HepG2 (cell line): Measurements from ENCODE around the gene SLC35F3. TPM values are rescaled to one million over a fixed set of nuclear protein-coding genes. Genes with fewer than 3 reads are reported as not detected.

ENCODE experiments used
- ATAC-seq: fragments of 200-7000 bp; cut with Tn5 transposase; 3 replicates; pipeline ENCODE4 v1.9.1; 2020; ENCODE audit warnings: mild to moderate bottlenecking, moderate library complexity
- BruUV-seq: library from RNA; stranded (reverse); fragments of 400-500 nt; replicated peaks from 2 replicates; lab custom pipeline; 2021; lab: Mats Ljungman, UMichigan
- CTCF ChIA-PET: fragments of 300-600 bp; formaldehyde crosslinking; extraction: SDS; loops from one replicate; lab custom pipeline; 2021; ENCODE audit warnings: low total read pairs, inconsistent platforms, low intra/inter-chr PET ratio; lab: Yijun Ruan, JAX
- POLR2A ChIA-PET: fragments of 350-600 bp; sonication (Branson Sonifier 250); formaldehyde crosslinking; loops from one replicate; lab custom pipeline; 2020; ENCODE audit warnings: antibody characterized with exemption, inconsistent platforms; lab: Yijun Ruan, JAX
- DNase-seq: peaks from one replicate; pipeline ENCODE4 v3.0.0-alpha.2; 2015; ENCODE audit warnings: low spot score
- FAIRE-seq: peaks from 3 replicates; lab custom pipeline; 2011; peaks lifted over from hg19 to GRCh38; lab: Jason Lieb, UNC
- H2AFZ ChIP-seq: one replicate; pipeline ENCODE4 v1.6.1; 2011; ENCODE audit warnings: low read length, inconsistent platforms
- H3K27ac ChIP-seq: fragments of 300-600 bp; 3 replicates; pipeline ENCODE4 v1.8.0; 2011; ENCODE audit warnings: mixed run types, mild to moderate bottlenecking, mixed read lengths, low read length, inconsistent platforms; ENCODE audit not compliant: insufficient read depth; ENCODE audit errors: extremely low read length
- H3K27me3 ChIP-seq, 2 experiments: fragments of 200-600 bp in 1 of 2; 2 replicates in 1 of 2; 3 replicates in 1 of 2; pipeline versions ENCODE4 v1.6.0 to v1.8.0; 2011; ENCODE audit warnings: low read length in 2 of 2, mild to moderate bottlenecking in 2 of 2, moderate library complexity in 2 of 2, inconsistent platforms in 1 of 2; ENCODE audit not compliant: insufficient read depth in 2 of 2, control insufficient read depth in 1 of 2
- H3K36me3 ChIP-seq, 2 experiments: fragments of 200-600 bp in 1 of 2; replicated peaks in 1 of 2; 2 replicates in 1 of 2; 3 replicates in 1 of 2; pipeline versions ENCODE4 v1.5.1 to v1.8.0; 2011; ENCODE audit warnings: low read length in 2 of 2, inconsistent platforms in 1 of 2; ENCODE audit not compliant: insufficient read depth in 2 of 2, control insufficient read depth in 1 of 2
- H3K4me1 ChIP-seq: 2 replicates; pipeline ENCODE4 v1.5.1; 2012; ENCODE audit warnings: low read length, inconsistent platforms; ENCODE audit not compliant: insufficient read depth
- H3K4me2 ChIP-seq: 2 replicates; pipeline ENCODE4 v1.6.0; 2011; ENCODE audit warnings: low read depth, low read length, inconsistent platforms
- H3K4me3 ChIP-seq, 3 experiments: fragments of 200-600 bp in 1 of 3; sonication (generic), shearing (Covaris generic) in 1 of 3; replicated peaks in 1 of 3; 2 replicates each; pipeline ENCODE4 v1.5.1; 2011 to 2016; ENCODE audit warnings: low read length in 3 of 3, inconsistent platforms in 2 of 3, low read depth in 2 of 3, mild to moderate bottlenecking in 2 of 3, control low read depth in 1 of 3, mixed read lengths in 1 of 3; ENCODE audit not compliant: insufficient read depth in 1 of 3
- H3K79me2 ChIP-seq: one replicate; pipeline ENCODE4 v1.6.1; 2011; ENCODE audit warnings: low read length, inconsistent platforms; ENCODE audit not compliant: insufficient read depth
- H3K9ac ChIP-seq: 2 replicates; pipeline ENCODE4 v1.6.0; 2011; ENCODE audit warnings: mild to moderate bottlenecking, low read depth, low read length, inconsistent platforms; ENCODE audit not compliant: insufficient read depth
- H3K9me3 ChIP-seq: 2 replicates; pipeline ENCODE4 v1.5.1; 2012; ENCODE audit warnings: mild to moderate bottlenecking, low read length
- H4K20me1 ChIP-seq: 2 replicates; pipeline ENCODE4 v1.6.0; 2011; ENCODE audit warnings: inconsistent platforms, mild to moderate bottlenecking, low read length, moderate library complexity; ENCODE audit not compliant: insufficient read depth
- MYC ChIP-seq: sonication (generic); formaldehyde crosslinking; IDR thresholded peaks from 2 replicates; pipeline ENCODE4 v1.9.0; 2021; ENCODE audit warnings: missing genetic modification reagents, borderline replicate concordance
- NFAT5 ChIP-seq: sonication (generic); formaldehyde crosslinking; IDR thresholded peaks from 2 replicates; pipeline ENCODE4 v1.4.0; 2020; ENCODE audit warnings: missing genetic modification reagents
- ONECUT2 ChIP-seq: sonication (generic); formaldehyde crosslinking; IDR thresholded peaks from 2 replicates; pipeline ENCODE4 v1.4.0; 2020; ENCODE audit warnings: missing genetic modification reagents
- SRF ChIP-seq: IDR thresholded peaks from 2 replicates; pipeline ENCODE4 v1.6.1; 2011; ENCODE audit warnings: mild to moderate bottlenecking, low read depth, low read length, moderate library complexity
- TMF1 ChIP-seq: sonication (generic); formaldehyde crosslinking; IDR thresholded peaks from 2 replicates; pipeline ENCODE4 v1.8.1; 2022; ENCODE audit warnings: low read depth, missing genetic modification reagents
- YY1 ChIP-seq: IDR thresholded peaks from 2 replicates; pipeline ENCODE4 v1.6.1; 2011; ENCODE audit warnings: low read length, low read depth, moderate library complexity, mild to moderate bottlenecking; ENCODE audit not compliant: insufficient read depth, insufficient replicate concordance
- ZNF180 ChIP-seq: sonication (generic); formaldehyde crosslinking; IDR thresholded peaks from 2 replicates; pipeline ENCODE4 v1.4.0; 2020; ENCODE audit warnings: low read depth, missing genetic modification reagents, borderline replicate concordance
- ZNF24 ChIP-seq: fragments of 450-650 bp; IDR thresholded peaks from 2 replicates; pipeline ENCODE4 v1.6.1; 2017; ENCODE audit warnings: antibody characterized with exemption, mild to moderate bottlenecking
- ZNF276 ChIP-seq: sonication (generic); formaldehyde crosslinking; IDR thresholded peaks from 2 replicates; pipeline ENCODE4 v1.4.0; 2020; ENCODE audit warnings: mild to moderate bottlenecking, low read depth, missing genetic modification reagents
- ZNF350 ChIP-seq: sonication (generic); formaldehyde crosslinking; IDR thresholded peaks from 2 replicates; pipeline ENCODE4 v1.4.0; 2020; ENCODE audit warnings: mild to moderate bottlenecking, low read depth, missing genetic modification reagents, borderline replicate concordance
- ZNF549 ChIP-seq: sonication (generic); formaldehyde crosslinking; IDR thresholded peaks from 2 replicates; pipeline ENCODE4 v1.5.0; 2020; ENCODE audit warnings: missing genetic modification reagents
- ZNF557 ChIP-seq: sonication (generic); formaldehyde crosslinking; IDR thresholded peaks from 2 replicates; pipeline ENCODE4 v1.4.0; 2020; ENCODE audit warnings: missing genetic modification reagents
- ZNF576 ChIP-seq: sonication (generic); formaldehyde crosslinking; IDR thresholded peaks from 2 replicates; pipeline ENCODE4 v1.4.0; 2020; ENCODE audit warnings: mild to moderate bottlenecking, missing genetic modification reagents
- ZNF704 ChIP-seq: sonication (generic); formaldehyde crosslinking; IDR thresholded peaks from 2 replicates; pipeline ENCODE4 v1.8.1; 2023; ENCODE audit warnings: mild to moderate bottlenecking, inconsistent platforms, moderate library complexity, missing genetic modification reagents, borderline replicate concordance
- ZSCAN9 ChIP-seq: IDR thresholded peaks from 2 replicates; pipeline ENCODE4 v1.6.1; 2016; ENCODE audit warnings: borderline replicate concordance
- WGBS: methylation state at CpG from one replicate; pipeline ENCODE4 v1.1.6; 2017; ENCODE audit warnings: low lambda C conversion rate; 5-methylcytosine and 5-hydroxymethylcytosine counted together
- in situ Hi-C: cut with HindIII; loops from 2 replicates; pipeline ENCODE4 v1.10.0; 2017; ENCODE audit warnings: low pct_unique_long_range_greater_than_20kb; ENCODE audit not compliant: extremely low pct_ligation_motif_present
- intact Hi-C: fragments of 100-400 bp; cut with micrococcal nuclease; formaldehyde crosslinking; loops from one replicate; pipeline ENCODE4 v1.10.0; 2022; ENCODE audit not compliant: unreplicated experiment
- polyA plus RNA-seq, 8 experiments: library from polyadenylated mRNA; depleted of rRNA in 3 of 8; stranded (reverse) in 7 of 8; unstranded in 1 of 8; fragments of >200 nt; fragmentation: Illumina TruSeq in 4 of 8; extraction: Trizol in 4 of 8; gene quantifications; 2 replicates each; pipeline versions ENCODE4 v1.2.1 to v1.2.3, GENCODE V29; 2011 to 2016; ENCODE audit warnings: low read depth in 4 of 8, missing spikeins in 1 of 8, mixed read lengths in 1 of 8; ENCODE audit not compliant: insufficient read depth in 1 of 8
- total RNA-seq, 5 experiments: library from RNA; depleted of rRNA; stranded (reverse); fragments of >200 nt; fragmentation: Illumina TruSeq; extraction: Trizol; gene quantifications; 2 replicates each; pipeline ENCODE4 v1.2.3, GENCODE V29; 2016; ENCODE audit warnings: low read depth in 1 of 5

Gene SLC35F3
- total and polyA plus RNA-seq, 2 of the 13 experiments (the other 11 are each of a cell fraction or from before 2014, with no cell fraction given) = not detected

GRCh38 chr1:233945573-233945972 lies 41.1 kb downstream of the SLC35F3 start (continued):
- TF ChIP-seq NFAT5 (CRISPR knock-in tag) (no peak), YY1 (no peak)

- intact Hi-C loops (no loop called here), in situ Hi-C loops (no loop called here)
- no peaks in the 10 kb centered on the region for H3K79me2 ChIP-seq
- no peaks in the 10 kb centered on the region for H3K36me3 ChIP-seq
- ATAC-seq (no peak), FAIRE-seq (no peak), DNase-seq (no peak)
- H4K20me1 ChIP-seq = no peaks in the 10 kb centered on the region
- 33% methylated on average over 2 of the region's 2 CpGs for WGBS
- H3K27me3 ChIP-seq = peaks cover 0 to 8% of the 10 kb centered on the region in 2 experiments; a peak in 1 of 5 replicates
- CTCF ChIA-PET = no interaction called here
- no peak overlapping the region for H3K4me2 ChIP-seq
- H3K27ac ChIP-seq = no peak overlapping the region
- POLR2A ChIA-PET = no interaction called here
- TF ChIP-seq SRF (no peak), ZNF704 (CRISPR knock-in tag) (no peak), ZNF276 (CRISPR knock-in tag) (no peak), ZNF350 (CRISPR knock-in tag) (no peak), ZSCAN9 (CRISPR knock-in tag) (no peak), ZNF24 (no peak), ZNF180 (CRISPR knock-in tag) (no peak), ONECUT2 (CRISPR knock-in tag) (no peak), ZNF576 (CRISPR knock-in tag) (no peak), ZNF549 (CRISPR knock-in tag) (no peak), ZNF557 (CRISPR knock-in tag) (no peak), TMF1 (CRISPR knock-in tag) (no peak), MYC (CRISPR knock-in tag) (no peak)
- H3K9ac ChIP-seq = no peak overlapping the region
- no peaks in the 10 kb centered on the region for H3K4me1 ChIP-seq
- H3K4me3 ChIP-seq = no peak overlapping the region
- peaks cover 2% of the 10 kb centered on the region; the same call in 1 of the 2 replicates for H3K9me3 ChIP-seq
- no TSS peak for BruUV-seq
- no peak overlapping the region for H2AFZ ChIP-seq
Measured at GRCh38 chr1:233945979-233946378, 41.5 kb downstream of the SLC35F3 start.
